RKO (cell line): ENCODE results near the gene SEMA4D.

Experiments used
- DNase-seq: peaks from one replicate; pipeline ENCODE4 v3.0.0-alpha.2; 2016; ENCODE audit warnings: low spot score

SEMA4D gene

GRCh38 chr9:89410641-89411350, 87.1 kb downstream of the SEMA4D start:
- DNase-seq, result peak; percentile 56

- DNase-seq, result no peak
These were observed 87.9 kb downstream of the SEMA4D start for GRCh38 chr9:89410022-89410421.

- no peak for DNase-seq
These were observed 88.4 kb downstream of the SEMA4D start for GRCh38 chr9:89409466-89409865.

- no peak for DNase-seq
These were observed 89.2 kb downstream of the SEMA4D start for GRCh38 chr9:89408628-89409101.

- no peak for DNase-seq
These were observed 90.8 kb downstream of the SEMA4D start for GRCh38 chr9:89407070-89407469.

- DNase-seq, result no peak
These were observed 92.1 kb downstream of the SEMA4D start for GRCh38 chr9:89405826-89406225.

GRCh38 chr9:89404074-89404473, 93.8 kb downstream of the SEMA4D start:
- no peak for DNase-seq

- no peak for DNase-seq
These were observed 95.1 kb downstream of the SEMA4D start for GRCh38 chr9:89402695-89403427.

GRCh38 chr9:89400403-89401116, 97.4 kb downstream of the SEMA4D start:
- DNase-seq, result no peak

- DNase-seq, result no peak
These were observed 99.3 kb downstream of the SEMA4D start for GRCh38 chr9:89398621-89399020.

- no peak for DNase-seq
These were observed 100.4 kb downstream of the SEMA4D start for GRCh38 chr9:89397471-89397870.

GRCh38 chr9:89395931-89396710, 101.8 kb downstream of the SEMA4D start:
- no peak for DNase-seq

GRCh38 chr9:89394412-89394811, 103.5 kb downstream of the SEMA4D start:
- DNase-seq, result no peak

GRCh38 chr9:89391585-89391984, 106.3 kb downstream of the SEMA4D start:
- DNase-seq, result no peak

GRCh38 chr9:89390578-89391116, 107.3 kb downstream of the SEMA4D start:
- no peak for DNase-seq

- DNase-seq, result no peak
These were observed 107.8 kb downstream of the SEMA4D start for GRCh38 chr9:89390068-89390555.

GRCh38 chr9:89388868-89389177, 109.1 kb downstream of the SEMA4D start:
- no peak for DNase-seq

GRCh38 chr9:89388084-89388867, 109.6 kb downstream of the SEMA4D start:
- no peak for DNase-seq

GRCh38 chr9:89387197-89387849, 110.6 kb downstream of the SEMA4D start:
- no peak for DNase-seq

GRCh38 chr9:89386797-89387196, 111.1 kb downstream of the SEMA4D start:
- no peak for DNase-seq
